NCI-H524 (cell line): ENCODE results near the gene SCRN2.

Experiments
- DNase-seq, 2 experiments: peaks; one replicate each; lab custom pipeline; 2025; lab: John Stamatoyannopoulos, UW

The SCRN2 gene

DNA sequence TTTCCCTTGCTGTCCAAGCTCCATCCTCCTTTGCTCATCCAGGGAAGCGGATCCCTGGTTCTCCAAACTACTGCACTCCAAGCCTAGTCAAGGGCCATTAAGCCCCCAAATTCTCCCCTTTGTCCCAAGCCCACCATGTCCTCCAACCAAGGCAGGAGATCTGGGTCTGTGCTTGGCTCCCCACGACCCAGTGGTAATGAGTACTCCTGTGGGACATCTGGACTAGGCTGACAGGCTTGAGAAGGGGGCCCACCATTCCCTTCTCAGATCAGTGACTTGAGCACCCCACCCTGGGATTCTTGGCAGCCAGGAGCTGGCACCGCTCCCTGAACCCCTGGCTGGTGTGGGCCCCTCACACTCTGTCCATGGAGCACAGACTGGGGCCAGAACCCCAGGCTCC, 36.6 kb downstream of the SCRN2 start:
- no peak for DNase-seq

DNA sequence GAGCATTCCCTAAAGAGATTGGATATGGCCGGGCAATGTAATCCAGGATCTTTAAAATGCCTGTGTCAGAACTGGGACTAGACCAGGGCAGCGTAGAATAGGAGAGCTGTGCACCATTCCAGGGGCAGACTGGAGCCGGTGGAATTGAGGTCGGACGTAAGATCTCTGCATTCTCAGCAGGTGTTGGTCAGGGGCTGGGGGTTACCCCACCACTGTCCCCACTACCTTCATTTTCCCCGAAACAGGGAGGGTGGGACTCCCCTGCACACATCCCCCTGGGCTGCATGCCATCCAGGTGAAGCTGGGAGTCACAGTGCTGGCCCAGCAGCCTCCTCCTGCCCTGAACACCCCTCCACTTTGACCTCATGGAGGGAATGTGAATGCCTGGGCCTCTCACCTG, 37.3 kb downstream of the SCRN2 start:
- no peak for DNase-seq

DNA sequence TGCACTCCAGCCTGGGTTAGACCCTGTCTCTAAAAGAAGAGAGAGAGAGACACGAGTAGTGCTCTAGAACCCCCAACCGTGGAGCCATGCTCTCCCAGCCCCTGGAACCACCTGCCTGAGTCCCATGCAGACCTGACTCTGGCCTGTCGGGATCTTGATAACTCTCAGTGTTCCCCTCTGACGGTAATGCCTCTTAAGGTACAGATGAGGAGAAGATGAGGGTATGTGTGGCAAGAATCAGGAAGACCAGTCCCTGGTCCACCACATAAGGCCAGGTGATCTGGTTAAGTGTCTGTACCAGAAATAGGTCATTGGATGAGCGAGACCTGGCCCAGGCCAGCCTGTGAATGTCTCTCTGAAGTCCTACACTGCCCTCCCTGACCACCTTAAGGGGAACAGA, 37.9 kb downstream of the SCRN2 start:
- DNase-seq, result no peak

DNA sequence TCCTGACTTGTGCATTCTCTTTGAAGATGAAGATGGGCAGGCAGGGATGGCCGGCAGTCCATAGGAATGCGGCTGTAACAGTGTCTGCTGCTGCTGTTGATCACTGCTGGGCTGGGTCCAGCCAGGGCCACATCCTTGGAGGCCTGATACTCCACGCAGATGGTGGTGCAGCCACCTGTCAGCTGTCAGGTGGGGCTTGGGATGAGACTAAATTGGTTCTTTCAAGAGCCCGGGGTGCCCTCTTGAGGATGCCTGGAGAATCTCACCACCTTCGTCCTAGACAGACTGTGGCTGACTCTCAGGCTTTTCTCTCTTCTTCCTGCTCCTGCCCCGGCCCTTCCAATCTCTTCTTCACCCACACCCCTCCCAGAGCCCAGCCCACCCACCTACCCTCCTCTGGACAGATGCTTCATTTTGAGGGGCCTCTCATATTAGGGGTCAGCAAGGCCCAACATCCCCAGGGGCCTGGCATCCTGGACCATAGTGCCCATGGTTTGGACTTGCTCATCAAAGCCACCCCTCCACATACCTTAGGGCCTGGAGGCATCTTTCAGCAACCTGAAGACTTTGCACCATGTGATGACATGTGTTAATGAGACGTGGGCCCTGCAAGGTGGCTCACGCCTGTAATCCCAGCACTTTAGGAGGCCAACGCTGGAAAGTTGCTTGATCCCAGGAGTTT, 38.6 kb downstream of the SCRN2 start:
- peak; percentile 84 to 94 for DNase-seq

DNA sequence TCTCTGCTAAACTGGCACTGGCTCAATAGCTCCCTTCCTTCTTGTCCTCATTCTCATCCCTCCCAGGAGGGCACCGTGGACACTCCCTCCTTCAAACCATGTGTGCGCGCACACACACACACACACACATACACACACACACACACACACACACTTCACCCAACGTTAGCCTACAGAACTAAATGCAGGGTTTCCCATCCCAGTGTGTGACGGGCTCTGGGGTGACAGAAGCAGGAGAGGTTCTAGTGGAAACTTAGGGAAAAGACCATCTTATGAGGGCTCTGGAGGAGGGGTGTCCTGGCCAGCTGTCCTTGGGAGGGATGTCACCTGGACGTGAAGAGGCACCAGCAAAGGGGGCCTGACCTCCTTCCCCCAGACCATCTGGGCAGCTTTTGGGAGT, 39.2 kb downstream of the SCRN2 start:
- no peak for DNase-seq

DNA sequence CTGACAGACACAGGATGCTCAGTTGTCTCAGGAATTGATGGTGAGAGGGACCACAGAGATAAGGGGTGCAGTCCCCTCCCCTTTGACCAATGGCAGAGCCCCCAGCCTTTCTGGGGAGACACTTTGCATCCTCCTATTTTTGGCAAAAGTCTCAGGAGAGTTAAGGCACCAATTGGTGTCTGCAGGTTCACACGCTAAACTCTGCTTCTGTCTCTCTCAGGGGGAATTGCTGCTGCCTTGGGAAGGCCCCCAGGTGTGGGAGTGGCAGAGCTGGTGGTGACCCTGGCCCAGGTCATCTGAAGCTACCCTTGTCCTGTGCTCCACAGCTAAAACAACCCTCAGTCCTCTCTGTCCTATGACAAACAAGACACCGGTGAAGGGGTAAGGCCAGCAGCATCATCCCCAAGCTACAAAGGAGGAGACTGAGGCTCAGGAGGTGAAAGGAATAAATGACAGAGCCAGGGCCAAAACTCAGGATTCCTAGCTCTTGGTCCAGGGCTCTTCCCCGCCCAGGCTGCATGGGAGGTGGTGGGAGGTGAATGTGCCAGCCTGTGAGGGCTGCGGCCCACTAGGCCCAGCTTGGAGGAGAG, 39.8 kb downstream of the SCRN2 start:
- DNase-seq, result no peak

DNA sequence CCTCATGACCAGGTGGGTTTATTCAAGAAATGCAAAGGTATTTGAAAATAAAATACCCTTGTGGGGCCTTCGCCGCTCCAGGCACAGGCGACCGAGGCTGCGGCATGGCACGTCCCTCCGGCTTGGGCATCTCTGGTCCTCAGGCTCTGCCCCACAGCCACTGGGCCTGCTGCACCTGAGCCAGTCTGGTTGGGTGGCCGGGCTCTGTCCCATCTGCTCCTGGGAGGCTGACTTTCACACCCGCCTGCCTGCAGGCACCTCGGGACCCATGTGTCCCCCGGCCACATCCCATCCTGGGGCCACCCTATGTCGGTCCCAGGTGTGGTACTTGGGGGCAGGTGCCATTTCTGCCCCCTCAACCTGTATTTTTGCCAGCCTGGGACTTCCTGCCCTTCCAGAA, 40.4 kb downstream of the SCRN2 start:
- DNase-seq, result no peak

DNA sequence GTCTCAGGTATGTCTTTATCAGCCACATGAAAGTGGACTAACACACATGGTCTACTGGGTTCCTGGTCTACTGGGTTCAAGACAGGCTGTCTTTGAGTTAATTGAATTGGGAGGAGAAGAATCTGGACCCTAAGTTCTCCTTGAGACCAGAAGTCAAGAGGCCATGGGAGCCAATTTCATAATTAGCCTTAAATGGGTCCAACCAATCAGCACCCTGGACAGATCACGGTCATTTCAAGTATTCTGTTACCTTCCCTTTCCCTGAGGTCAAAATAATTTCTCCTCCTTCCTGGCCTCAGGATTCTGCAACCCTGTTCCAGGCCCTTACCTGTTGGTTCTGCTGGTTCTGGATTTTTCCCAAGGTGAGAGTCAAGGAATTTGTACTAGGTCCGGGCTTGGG, 43.3 kb downstream of the SCRN2 start:
- no peak for DNase-seq

DNA sequence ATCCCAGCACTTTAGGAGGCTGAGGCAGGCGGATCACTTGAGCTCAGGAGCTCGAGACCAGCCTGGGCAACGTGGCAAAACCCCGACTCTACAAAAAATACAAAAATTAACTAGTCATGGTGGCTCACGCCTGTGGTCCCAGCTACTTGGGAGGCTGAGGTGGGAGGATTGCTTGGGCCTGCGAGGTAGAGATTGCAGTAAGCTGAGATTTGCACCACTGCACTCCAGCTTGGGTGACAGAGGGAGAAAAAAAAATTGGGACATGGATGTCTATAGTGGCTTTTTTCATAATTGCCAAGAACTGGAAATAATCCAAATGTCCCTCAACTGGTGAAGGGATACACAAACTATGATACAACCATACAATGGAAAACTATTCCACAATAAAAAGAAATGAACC, 48.1 kb downstream of the SCRN2 start:
- DNase-seq, result no peak

DNA sequence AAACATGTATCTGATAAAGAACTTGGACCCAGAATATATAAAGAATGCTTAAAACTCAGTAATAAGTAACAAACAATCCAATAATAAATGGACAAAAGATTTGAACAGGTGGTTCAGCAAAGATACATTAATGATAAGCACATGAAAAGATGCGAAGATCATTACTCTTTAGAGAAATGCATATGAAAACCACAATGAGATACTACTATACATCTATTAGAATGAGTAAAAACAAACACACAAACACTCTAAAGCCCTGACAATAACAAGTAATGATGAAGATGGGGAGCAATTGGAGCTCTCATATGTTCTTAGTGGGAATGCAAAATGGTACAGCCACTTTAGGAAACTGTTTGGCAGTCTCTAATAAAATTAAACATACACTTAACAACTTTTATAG, 48.6 kb downstream of the SCRN2 start:
- no peak for DNase-seq

DNA sequence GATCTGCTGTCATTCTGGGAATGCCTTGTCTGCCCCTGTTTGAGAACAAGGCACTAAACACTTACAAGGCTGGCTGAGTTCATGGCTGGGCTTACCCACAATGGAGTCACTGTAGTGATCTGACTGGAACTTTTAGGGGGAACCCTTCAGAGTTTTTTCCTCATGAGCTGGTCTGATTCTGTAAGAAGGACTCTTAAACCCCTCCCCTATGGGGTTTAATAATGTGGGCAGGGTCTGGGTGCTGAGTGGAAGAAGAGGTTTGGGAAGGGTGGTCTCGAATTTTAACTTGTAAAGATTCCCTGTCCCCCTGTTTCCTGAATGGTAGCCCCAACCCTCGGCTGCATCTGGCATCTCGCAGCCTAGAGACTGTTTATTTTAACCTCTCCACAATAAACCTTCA, 50.0 kb downstream of the SCRN2 start:
- no peak for DNase-seq

DNA sequence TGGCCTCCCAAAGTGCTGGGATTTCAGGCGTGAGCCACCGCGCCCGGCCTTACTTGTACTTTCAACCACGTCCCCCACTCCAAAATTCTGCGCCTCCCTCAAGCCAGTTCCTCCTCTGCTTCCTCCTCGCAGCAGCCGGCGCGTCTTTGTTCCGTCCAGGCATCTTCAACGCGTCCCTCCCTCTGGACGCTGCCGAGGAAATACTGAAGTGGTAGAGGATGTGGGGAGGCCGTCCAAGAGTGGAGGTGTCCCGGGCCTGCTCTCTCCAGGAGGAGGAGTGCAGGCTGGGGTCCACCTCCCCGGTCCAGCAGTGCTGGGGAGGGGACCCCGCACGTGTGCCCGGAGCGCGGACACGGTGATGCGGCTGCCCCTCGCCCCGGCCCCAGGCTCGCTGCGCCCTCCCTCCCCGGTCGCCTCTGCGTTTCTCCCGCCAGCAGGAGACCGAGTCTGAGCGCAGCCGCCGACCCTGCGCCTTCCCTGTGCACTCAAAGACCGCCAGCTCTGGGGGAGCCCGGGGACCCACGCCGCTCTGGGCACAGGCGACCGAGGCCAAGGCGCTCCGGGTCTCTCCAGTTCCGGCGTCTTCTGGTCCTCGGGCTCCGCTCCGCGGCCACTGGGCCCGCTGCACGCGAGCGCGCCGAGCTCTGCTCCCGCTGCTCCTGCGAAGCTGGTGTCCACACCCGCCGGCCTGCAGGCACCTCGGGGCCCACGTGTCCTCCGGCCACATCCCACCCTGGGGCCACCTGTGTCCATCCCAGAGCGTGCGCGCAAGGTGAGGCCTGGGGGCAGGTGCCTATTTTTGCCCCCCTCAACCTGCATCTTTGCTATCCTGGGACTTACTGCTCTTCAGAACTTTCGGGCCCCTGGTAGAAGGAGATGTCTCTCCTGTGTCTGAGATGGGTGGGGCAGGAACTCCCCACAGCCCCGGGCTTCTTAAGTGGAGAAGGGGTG, 51.2 kb downstream of the SCRN2 start:
- peak; percentile 76 to 86 for DNase-seq
